SHP77 (cell line): ENCODE results near the gene SLC25A44.

Experiments used
- DNase-seq, 2 experiments: peaks; one replicate each; lab custom pipeline; 2025; lab: John Stamatoyannopoulos, UW

Gene SLC25A44

DNA sequence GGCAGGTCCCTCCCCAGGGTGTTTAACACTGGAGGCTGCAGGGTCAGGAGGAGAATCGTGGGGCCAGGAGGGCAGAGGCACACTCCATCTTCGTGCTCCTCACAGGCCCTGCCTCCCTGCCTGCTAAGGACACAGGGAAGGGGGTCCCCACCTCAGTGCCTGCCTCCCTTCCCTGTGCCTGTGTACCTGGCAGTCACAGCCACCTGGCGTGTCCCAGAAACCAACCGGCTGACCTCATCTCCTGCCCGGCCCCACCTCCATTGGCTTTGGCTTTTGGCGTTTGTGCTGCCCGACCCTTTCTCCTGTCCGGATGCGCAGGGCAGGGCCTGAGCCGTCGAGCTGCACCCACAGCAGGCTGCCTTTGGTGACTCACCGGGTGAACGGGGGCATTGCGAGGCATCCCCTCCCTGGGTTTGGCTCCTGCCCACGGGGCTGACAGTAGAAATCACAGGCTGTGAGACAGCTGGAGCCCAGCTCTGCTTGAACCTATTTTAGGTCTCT is 47.5 kb downstream of the SLC25A44 start:
- no peak for DNase-seq

DNA sequence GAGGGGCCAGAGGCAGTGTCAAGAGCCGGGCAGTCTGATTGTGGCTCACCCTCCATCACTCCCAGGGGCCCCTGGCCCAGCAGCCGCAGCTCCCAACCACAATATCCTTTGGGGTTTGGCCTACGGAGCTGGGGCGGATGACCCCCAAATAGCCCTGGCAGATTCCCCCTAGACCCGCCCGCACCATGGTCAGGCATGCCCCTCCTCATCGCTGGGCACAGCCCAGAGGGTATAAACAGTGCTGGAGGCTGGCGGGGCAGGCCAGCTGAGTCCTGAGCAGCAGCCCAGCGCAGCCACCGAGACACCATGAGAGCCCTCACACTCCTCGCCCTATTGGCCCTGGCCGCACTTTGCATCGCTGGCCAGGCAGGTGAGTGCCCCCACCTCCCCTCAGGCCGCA is 48.0 kb downstream of the SLC25A44 start, which contains the start of gene BGLAP:
BGLAP (plus strand) TSS at position 259 of the 400 bp plus-strand sequence; CDS start at position 307, 48 bp downstream.
- DNase-seq, result no peak

DNA sequence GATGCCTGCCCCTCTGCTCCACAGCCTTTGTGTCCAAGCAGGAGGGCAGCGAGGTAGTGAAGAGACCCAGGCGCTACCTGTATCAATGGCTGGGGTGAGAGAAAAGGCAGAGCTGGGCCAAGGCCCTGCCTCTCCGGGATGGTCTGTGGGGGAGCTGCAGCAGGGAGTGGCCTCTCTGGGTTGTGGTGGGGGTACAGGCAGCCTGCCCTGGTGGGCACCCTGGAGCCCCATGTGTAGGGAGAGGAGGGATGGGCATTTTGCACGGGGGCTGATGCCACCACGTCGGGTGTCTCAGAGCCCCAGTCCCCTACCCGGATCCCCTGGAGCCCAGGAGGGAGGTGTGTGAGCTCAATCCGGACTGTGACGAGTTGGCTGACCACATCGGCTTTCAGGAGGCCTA is 48.8 kb downstream of the SLC25A44 start:
- no peak for DNase-seq

- DNase-seq, result no peak
Observed at GRCh38 chr1:156244126-156244525, 50.2 kb downstream of the SLC25A44 start.

DNA sequence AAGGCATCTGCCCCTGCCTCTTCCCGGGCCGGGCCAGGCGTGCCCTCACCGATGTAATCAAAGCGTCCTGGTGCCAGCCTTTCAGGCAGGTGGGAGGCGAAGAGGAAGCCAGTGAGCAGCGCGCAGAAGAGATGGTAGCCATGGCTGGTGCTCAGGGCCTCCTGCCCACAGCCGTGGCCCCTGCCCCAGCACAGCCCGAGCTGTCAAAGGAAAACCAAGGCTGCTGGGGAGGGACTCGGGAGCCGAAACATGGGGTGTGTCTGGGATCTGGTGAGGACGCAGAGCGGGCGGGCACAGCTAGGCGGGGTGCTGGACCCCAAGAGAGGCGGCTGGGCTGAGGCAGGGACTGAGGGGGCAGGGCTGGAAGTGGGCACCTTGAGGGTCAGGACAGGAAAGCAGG is 50.8 kb downstream of the SLC25A44 start:
- no peak for DNase-seq

DNA sequence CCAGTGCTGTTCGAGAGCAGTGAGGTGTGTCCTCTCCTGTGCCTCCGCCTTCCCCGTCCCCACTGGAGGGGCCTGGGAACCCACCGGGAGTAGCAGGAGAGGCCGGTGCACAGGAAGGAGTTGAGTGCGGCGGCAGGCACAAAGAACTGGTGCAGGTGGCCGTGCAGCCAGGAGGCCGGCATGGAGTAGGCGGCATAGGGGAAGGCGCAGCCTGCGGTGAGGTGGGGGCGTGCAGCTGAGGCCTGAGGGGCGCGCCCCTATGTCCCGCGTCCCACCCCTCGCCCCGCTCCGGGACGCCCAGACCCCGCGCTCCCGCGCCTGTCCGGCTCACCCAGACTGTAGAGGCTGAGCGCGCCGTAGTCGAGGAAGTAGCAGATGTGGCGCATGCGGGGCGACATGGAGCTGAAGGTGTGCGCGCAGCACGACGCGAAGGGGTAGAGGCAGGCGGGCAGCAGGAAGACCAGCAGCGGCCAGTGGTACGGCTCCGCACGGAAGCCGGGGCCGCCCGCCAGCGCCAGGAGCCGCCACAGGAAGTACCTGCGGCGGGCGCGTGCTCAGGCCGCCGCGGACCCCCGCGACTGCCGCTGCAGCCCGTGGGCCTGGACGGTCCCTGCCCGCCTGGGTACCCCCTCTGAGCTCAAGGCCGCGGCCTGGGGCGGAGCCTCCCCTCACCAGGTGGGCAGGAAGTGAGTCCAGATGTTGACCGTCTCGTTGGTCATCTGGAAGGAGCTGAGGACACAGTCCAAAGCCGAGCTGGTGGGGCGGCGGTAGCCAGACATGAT is 51.7 kb downstream of the SLC25A44 start:
- no peak for DNase-seq

DNA sequence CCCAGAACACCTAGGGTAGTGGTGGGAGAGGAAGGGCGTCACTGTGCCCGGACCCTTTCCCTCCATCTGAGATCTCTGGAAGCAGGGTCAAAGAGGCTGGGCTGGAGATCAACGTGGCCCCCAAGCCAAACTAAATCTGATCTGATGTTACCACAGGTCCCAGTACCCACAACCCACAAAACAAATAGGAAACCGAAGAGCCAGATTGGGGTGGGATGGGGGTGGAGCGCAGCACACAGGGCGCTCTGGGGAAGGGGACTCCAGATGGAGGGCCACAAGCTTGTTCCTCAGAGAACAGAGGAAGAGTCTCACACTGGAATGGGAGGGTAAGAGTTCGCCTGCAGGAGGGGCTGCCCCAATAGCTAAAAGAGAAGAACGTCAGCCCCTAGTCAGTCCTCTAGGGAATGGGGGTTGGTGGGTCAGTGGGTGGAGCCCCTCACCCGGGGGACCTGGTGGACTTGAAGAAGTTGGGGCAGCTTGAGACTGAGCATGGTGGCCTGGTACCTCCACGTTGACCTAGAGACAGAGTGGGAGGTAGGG is 52.4 kb downstream of the SLC25A44 start:
- no peak for DNase-seq

GRCh38 chr1:156246781-156247459 is 53.0 kb downstream of the SLC25A44 start:
- DNase-seq, result no peak

- no peak for DNase-seq
Observed at GRCh38 chr1:156247460-156248322, 53.8 kb downstream of the SLC25A44 start, which contains the start of gene PAQR6. Gene PAQR6 (minus strand): TSS chr1:156248056. CDS start chr1:156246731, 1,325 bp downstream.

DNA sequence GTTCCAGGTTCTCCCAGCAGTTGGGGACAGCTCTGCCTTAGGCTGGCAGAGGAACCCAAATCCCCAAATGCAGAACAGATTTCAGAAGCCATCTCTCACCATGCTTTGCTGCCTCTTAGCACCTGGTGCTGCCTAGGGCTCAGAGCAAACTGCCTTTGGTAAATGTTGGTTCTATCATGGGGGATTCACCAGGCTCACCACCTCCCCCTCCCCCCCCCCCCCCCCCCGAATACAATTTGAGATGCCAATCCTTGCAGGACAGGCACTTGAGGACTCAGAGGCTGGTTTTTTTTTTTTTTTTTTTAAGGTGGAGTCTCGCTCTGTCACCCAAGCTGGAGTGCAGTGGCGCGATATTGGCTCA is 54.4 kb downstream of the SLC25A44 start:
- DNase-seq, result no peak

GRCh38 chr1:156249593-156249992 is 55.7 kb downstream of the SLC25A44 start:
- DNase-seq, result no peak

- DNase-seq, result no peak
Observed at GRCh38 chr1:156251527-156251926, 57.6 kb downstream of the SLC25A44 start.

DNA sequence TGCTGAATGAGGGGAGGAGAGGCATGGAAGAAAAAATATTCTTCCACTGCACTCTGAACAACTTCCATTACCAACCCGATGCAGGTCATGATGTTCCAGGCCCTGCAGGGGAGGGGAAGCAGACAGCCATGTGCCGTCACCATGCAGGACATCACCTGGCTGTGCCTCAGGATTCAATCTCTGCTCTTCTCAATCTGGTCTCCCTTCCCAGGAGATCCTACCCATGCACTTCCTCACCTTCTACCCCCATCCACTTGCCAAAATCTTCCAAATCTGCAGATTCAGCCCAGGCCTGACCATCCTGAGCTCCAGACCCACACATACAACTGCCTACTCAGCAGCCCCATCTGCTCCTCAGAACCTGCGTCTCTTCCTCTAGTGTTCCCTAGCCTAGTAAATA is 59.7 kb downstream of the SLC25A44 start:
- no peak for DNase-seq

DNA sequence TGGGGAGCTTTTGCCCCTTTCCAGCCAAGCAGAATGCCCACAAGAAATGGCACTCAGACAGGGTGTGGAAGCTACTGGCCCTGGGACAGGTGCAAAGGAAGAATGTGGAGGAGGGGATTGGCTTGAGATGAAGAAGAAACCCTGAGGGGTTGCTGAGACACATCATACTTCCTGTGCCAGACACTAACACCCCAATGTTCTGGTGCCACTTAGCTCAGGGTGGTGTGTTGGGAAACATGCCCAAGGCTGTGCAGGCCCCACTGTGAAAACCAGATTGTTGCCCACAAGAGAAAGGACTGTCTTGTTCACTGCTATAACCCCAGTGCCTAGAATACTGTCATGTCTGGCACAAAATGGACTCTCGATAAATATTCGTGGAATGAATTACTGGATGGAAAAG is 63.8 kb downstream of the SLC25A44 start:
- DNase-seq, result no peak

DNA sequence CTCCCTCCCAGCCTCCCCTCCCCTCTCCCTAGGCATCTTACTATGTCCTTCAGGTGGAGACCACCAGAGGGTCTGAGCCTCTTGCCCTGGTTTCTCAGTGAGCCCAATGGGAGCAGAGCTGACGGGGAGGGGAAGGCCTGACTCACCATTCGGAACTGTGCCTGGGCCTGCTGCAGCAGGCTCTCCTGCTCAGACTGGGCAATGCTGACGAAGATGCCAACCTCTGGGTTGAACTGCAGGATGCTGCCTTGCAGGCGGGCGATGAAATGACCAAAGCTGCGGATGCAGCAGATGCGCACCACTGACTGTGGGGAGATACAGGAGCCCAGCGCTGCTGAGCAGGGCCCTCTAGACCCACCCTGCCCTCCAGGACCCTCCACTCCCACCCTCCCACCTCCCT is 65.0 kb downstream of the SLC25A44 start:
- no peak for DNase-seq

DNA sequence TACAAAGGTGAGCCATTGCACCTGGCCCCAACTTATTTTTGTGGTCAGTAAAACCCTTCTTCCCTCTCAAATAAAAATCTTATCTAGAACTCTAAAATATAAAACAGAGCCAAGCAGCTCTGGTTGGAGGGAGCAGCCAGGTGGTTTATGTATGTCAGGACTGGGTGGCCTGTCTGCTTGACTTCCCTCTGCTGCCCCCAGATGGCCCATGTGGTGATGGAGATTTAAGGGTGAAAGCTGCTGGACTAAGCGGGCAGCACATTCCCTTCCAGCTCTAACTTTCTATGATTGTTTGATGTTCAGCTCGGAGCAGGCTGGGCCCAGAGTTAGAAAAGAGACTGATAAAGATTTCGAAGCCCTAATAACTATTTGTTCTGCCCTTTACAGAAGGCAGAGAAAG is 65.9 kb downstream of the SLC25A44 start:
- DNase-seq, result no peak

- DNase-seq, result no peak
Observed at GRCh38 chr1:156260896-156261295, 67.0 kb downstream of the SLC25A44 start.
